Measurements from ENCODE around the gene AP2S1.

DNA sequence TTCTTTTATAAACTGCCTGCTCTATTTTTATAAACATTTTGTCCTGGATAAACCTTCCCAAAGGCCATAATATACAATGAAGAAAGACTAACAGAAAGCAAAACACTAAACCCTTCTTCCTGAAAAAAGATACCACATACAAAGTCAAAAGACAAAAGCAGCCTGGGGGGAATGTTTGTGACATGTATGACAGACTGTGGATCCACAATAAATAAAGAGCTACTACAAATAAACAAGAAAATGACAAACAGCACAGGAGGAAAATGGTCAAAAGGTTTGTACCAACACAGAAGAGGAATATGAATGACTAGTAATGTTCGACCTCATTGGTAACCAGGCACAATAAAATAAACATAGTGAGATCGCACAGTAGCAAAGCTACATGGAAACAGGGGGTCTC, 19.8 kb downstream of the AP2S1 start:
- TF ChIP-seq TAF1 (IDR thresholded peaks at IDR 0.05; ENCODE audit: low read depth): no peak
- TF ChIP-seq CEBPB (IDR thresholded peaks at IDR 0.05): no peak
- TF ChIP-seq TEAD4 (IDR thresholded peaks at IDR 0.05): no peak
- TF ChIP-seq EGR1 (IDR thresholded peaks at IDR 0.05): no peak
- TF ChIP-seq, protein P1, sequence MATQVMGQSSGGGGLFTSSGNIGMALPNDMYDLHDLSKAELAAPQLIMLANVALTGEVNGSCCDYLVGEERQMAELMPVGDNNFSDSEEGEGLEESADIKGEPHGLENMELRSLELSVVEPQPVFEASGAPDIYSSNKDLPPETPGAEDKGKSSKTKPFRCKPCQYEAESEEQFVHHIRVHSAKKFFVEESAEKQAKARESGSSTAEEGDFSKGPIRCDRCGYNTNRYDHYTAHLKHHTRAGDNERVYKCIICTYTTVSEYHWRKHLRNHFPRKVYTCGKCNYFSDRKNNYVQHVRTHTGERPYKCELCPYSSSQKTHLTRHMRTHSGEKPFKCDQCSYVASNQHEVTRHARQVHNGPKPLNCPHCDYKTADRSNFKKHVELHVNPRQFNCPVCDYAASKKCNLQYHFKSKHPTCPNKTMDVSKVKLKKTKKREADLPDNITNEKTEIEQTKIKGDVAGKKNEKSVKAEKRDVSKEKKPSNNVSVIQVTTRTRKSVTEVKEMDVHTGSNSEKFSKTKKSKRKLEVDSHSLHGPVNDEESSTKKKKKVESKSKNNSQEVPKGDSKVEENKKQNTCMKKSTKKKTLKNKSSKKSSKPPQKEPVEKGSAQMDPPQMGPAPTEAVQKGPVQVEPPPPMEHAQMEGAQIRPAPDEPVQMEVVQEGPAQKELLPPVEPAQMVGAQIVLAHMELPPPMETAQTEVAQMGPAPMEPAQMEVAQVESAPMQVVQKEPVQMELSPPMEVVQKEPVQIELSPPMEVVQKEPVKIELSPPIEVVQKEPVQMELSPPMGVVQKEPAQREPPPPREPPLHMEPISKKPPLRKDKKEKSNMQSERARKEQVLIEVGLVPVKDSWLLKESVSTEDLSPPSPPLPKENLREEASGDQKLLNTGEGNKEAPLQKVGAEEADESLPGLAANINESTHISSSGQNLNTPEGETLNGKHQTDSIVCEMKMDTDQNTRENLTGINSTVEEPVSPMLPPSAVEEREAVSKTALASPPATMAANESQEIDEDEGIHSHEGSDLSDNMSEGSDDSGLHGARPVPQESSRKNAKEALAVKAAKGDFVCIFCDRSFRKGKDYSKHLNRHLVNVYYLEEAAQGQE (IDR thresholded peaks at IDR 0.05; ENCODE audit: low read depth): no peak
- no peak for TF ChIP-seq FOXM1 (IDR thresholded peaks at IDR 0.05; ENCODE audit: borderline replicate concordance, low read depth)
- TF ChIP-seq CREB1 (IDR thresholded peaks at IDR 0.05; ENCODE audit: low read depth): no peak
